HG02759 (cell line): Measurements from ENCODE around the gene LAMTOR4.
A peak's percentile ranks its signal among the peaks of the same experiment; 100 is the strongest.

Experiments used
- ATAC-seq: cut with Tn5 transposase; IDR thresholded peaks from one replicate; pipeline ENCODE4 v1.9.1; 2021; ENCODE audit warnings: mild to moderate bottlenecking, moderate library complexity; ENCODE audit not compliant: unreplicated experiment

The LAMTOR4 gene

GRCh38 chr7:100148559-100149328, at the start of gene LAMTOR4:
Gene LAMTOR4, plus strand, starts transcription at chr7:100148918. Its CDS starts 55 bp downstream, at chr7:100148973.
- peak; percentile 97 for ATAC-seq

- ATAC-seq = no peak
Measured at GRCh38 chr7:100099452-100099851, 49.3 kb upstream of the LAMTOR4 start.

- ATAC-seq = peak; percentile 72
Measured at GRCh38 chr7:100100420-100101015, 48.2 kb upstream of the LAMTOR4 start.

- ATAC-seq = peak; percentile 85
Measured at GRCh38 chr7:100101016-100101862, 47.5 kb upstream of the LAMTOR4 start, which contains the start of the genes AP4M1 and MCM7. Gene AP4M1, plus strand, starts transcription at chr7:100101643. Its CDS starts 72 bp downstream, at chr7:100101715. Gene MCM7, minus strand, starts transcription at chr7:100101397. Its CDS starts 103 bp downstream, at chr7:100101294.

GRCh38 chr7:100102950-100103840, 45.5 kb upstream of the LAMTOR4 start:
- no peak for ATAC-seq

- no peak for ATAC-seq
Measured at GRCh38 chr7:100105534-100105933, 43.2 kb upstream of the LAMTOR4 start.

GRCh38 chr7:100106633-100107032, 42.1 kb upstream of the LAMTOR4 start:
- no peak for ATAC-seq

- ATAC-seq = no peak
Measured at GRCh38 chr7:100107125-100107737, 41.5 kb upstream of the LAMTOR4 start.

- no peak for ATAC-seq
Measured at GRCh38 chr7:100107890-100108289, 40.8 kb upstream of the LAMTOR4 start.

- ATAC-seq = no peak
Measured at GRCh38 chr7:100109521-100110163, 39.1 kb upstream of the LAMTOR4 start.

- no peak for ATAC-seq
Measured at GRCh38 chr7:100111156-100111555, 37.6 kb upstream of the LAMTOR4 start.

- ATAC-seq = no peak
Measured at GRCh38 chr7:100111914-100112313, 36.8 kb upstream of the LAMTOR4 start.

- ATAC-seq = no peak
Measured at GRCh38 chr7:100115026-100115425, 33.7 kb upstream of the LAMTOR4 start.

- no peak for ATAC-seq
Measured at GRCh38 chr7:100118388-100119071, 30.2 kb upstream of the LAMTOR4 start.

GRCh38 chr7:100119072-100119969, 29.4 kb upstream of the LAMTOR4 start, which contains the start of the genes CNPY4 and TAF6:
Gene CNPY4, plus strand, starts transcription at chr7:100119634. Its CDS starts 111 bp downstream, at chr7:100119745.
Gene TAF6, minus strand, starts transcription at chr7:100119358. Its CDS starts 5,149 bp downstream, at chr7:100114209.
- peak; percentile 71 for ATAC-seq

GRCh38 chr7:100119970-100120732, 28.6 kb upstream of the LAMTOR4 start:
- ATAC-seq = peak; percentile 31

GRCh38 chr7:100120733-100121036, 28.0 kb upstream of the LAMTOR4 start:
- no peak for ATAC-seq
